Right lobe of liver (tissue), 4 donors: ENCODE data around the gene CX3CR1.

Source experiments
- POLR2A ChIP-seq: fragments of 450-650 bp; IDR thresholded peaks from one replicate; pipeline ENCODE4 v1.6.1; 2017; ENCODE audit warnings: antibody characterized with exemption, mild to moderate bottlenecking
- TF ChIP-seq, protein P1 (sequence below), 4 donors: fragments of 200-600 bp in 3 of 4; fragments of 450-650 bp in 1 of 4; IDR thresholded peaks; one replicate each; pipeline versions ENCODE4 v1.5.1 to v1.8.0; 2016 to 2022; ENCODE audit warnings: antibody characterized with exemption in 4 of 4, mild to moderate bottlenecking in 2 of 4
- donor health status: DM: no; HTN: no; CAD: no.
- donor health status: DM: no; HTN: no; CAD: no.
- donor health status: DM: no; HTN: yes; CAD: no.

DNA sequence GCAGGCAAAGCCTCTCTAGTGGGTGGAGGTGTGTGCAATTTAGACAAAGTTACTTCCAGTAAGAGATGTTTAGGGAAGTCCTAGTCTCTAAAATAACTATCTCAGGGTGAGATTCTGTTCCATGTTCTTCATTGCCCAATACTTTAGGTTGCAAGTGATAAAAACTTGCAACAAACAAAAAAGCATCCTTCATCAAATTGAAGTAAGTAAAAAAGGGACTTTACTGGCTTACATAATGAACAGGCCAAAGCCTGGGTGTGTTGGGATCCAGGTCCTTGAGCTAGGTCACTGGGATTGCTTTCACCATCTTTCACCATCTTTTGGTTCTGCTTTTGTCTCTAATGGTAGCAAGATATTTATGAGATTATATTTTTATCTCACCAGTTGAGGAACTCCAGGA, 38.3 kb downstream of the CX3CR1 start:
- TF ChIP-seq, protein P1, sequence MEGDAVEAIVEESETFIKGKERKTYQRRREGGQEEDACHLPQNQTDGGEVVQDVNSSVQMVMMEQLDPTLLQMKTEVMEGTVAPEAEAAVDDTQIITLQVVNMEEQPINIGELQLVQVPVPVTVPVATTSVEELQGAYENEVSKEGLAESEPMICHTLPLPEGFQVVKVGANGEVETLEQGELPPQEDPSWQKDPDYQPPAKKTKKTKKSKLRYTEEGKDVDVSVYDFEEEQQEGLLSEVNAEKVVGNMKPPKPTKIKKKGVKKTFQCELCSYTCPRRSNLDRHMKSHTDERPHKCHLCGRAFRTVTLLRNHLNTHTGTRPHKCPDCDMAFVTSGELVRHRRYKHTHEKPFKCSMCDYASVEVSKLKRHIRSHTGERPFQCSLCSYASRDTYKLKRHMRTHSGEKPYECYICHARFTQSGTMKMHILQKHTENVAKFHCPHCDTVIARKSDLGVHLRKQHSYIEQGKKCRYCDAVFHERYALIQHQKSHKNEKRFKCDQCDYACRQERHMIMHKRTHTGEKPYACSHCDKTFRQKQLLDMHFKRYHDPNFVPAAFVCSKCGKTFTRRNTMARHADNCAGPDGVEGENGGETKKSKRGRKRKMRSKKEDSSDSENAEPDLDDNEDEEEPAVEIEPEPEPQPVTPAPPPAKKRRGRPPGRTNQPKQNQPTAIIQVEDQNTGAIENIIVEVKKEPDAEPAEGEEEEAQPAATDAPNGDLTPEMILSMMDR (IDR thresholded peaks at IDR 0.05) = no peak
- TF ChIP-seq POLR2A = no peak
